Measurements from ENCODE around the gene DBET. TPM values are rescaled to one million over a fixed set of nuclear protein-coding genes. Genes with fewer than 3 reads are reported as not detected.
A peak's percentile ranks its signal among the peaks of the same experiment; 100 is the strongest.
"Not testable (repeated sequence)": the region's sequence is repeated elsewhere in the genome, so short reads cannot be mapped to it uniquely, and the experiment has no call there.

DBET gene
- total RNA-seq (ENCODE audit: unreplicated experiment) = 0.28 TPM
- long read RNA-seq = 0 reads

DNA sequence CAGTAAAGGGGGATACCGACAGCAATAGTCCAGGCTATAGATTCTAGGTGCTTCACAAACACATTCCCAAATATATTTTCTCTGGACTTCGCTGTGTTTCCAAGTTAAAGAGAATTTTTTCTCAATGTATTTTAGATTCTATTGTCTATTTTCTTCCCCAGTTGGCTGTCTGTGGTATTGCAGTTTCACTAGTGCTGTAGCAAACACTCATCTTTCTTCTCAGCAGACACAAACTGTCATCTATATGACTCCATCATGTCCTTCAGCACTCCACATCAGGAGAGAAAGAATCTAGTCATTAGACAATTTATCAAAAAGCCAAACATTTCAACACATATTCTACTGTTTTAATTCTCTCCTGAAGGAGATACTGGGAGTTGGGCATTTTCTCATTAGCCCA, at the start of gene DBET:
TSS of gene DBET (plus strand) at position 161 of the 400 bp plus-strand sequence.
- not testable (repeated sequence) for H3K9me3 Mint-ChIP-seq (ENCODE audit: unreplicated experiment); DNase-seq (ENCODE audit: low spot score); H3K4me1 Mint-ChIP-seq (ENCODE audit: unreplicated experiment); H3K27me3 Mint-ChIP-seq (ENCODE audit: unreplicated experiment); H3K36me3 Mint-ChIP-seq (ENCODE audit: low read depth, unreplicated experiment)
- H3K4me3 Mint-ChIP-seq (ENCODE audit: unreplicated experiment) = peak within 1 kb of the TSS; percentile 31
- H3K27ac Mint-ChIP-seq (ENCODE audit: unreplicated experiment) = peak within 1 kb of the TSS; percentile 48

DNA sequence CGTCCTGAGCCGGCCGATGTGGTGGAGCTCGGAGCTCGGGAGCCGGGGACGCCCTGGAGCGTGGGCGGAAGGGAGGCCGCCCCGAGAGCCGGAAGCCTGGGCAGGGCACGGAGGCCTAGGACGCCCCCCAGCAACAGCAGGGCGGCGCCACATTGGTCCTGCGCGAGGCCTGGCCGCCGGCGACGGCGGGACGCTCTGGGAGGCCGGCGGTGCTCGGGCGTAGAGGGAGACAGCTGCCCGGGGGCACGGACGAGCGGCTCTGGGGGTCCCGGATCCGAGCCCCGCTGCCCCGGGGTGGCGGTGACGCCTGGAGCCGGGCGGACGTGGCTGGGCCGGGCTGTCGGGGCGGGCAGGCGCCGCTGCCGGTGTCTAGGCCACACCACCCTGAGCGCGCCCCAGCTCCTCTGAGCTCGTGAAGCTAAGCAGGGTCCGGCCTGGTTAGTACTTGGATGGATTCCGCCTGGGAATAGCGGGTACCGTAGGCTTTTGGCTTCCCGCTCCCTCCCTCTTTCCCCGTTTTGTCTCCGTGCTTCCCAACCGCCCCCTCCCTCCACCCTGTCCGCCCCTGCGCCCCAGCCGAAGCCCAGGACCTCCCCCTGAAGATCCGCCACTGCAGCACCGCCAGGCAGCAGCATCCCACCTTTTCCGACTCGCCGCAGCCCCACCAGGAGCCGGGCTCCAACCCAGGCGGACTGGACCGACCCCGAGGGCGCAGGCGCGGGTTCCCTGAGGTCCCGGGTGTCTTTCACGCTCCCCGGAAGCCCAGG, 49.3 kb upstream of the DBET start:
- DNase-seq (ENCODE audit: low spot score) = peak; percentile 42
- H3K27ac Mint-ChIP-seq (ENCODE audit: unreplicated experiment) = no peak overlapping the region
- peaks cover 36% of the 10 kb centered on the region for H3K4me1 Mint-ChIP-seq (ENCODE audit: unreplicated experiment)
- H3K9me3 Mint-ChIP-seq (ENCODE audit: unreplicated experiment) = no peaks in the 10 kb centered on the region
- H3K27me3 Mint-ChIP-seq (ENCODE audit: unreplicated experiment) = peaks cover 34% of the 10 kb centered on the region
- H3K36me3 Mint-ChIP-seq (ENCODE audit: low read depth, unreplicated experiment) = peaks cover 17% of the 10 kb centered on the region
- peak overlapping the region; percentile 85 for H3K4me3 Mint-ChIP-seq (ENCODE audit: unreplicated experiment)
- TF ChIP-seq, protein P1, sequence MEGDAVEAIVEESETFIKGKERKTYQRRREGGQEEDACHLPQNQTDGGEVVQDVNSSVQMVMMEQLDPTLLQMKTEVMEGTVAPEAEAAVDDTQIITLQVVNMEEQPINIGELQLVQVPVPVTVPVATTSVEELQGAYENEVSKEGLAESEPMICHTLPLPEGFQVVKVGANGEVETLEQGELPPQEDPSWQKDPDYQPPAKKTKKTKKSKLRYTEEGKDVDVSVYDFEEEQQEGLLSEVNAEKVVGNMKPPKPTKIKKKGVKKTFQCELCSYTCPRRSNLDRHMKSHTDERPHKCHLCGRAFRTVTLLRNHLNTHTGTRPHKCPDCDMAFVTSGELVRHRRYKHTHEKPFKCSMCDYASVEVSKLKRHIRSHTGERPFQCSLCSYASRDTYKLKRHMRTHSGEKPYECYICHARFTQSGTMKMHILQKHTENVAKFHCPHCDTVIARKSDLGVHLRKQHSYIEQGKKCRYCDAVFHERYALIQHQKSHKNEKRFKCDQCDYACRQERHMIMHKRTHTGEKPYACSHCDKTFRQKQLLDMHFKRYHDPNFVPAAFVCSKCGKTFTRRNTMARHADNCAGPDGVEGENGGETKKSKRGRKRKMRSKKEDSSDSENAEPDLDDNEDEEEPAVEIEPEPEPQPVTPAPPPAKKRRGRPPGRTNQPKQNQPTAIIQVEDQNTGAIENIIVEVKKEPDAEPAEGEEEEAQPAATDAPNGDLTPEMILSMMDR (IDR thresholded peaks at IDR 0.05; ENCODE audit: unreplicated experiment) = no peak

DNA sequence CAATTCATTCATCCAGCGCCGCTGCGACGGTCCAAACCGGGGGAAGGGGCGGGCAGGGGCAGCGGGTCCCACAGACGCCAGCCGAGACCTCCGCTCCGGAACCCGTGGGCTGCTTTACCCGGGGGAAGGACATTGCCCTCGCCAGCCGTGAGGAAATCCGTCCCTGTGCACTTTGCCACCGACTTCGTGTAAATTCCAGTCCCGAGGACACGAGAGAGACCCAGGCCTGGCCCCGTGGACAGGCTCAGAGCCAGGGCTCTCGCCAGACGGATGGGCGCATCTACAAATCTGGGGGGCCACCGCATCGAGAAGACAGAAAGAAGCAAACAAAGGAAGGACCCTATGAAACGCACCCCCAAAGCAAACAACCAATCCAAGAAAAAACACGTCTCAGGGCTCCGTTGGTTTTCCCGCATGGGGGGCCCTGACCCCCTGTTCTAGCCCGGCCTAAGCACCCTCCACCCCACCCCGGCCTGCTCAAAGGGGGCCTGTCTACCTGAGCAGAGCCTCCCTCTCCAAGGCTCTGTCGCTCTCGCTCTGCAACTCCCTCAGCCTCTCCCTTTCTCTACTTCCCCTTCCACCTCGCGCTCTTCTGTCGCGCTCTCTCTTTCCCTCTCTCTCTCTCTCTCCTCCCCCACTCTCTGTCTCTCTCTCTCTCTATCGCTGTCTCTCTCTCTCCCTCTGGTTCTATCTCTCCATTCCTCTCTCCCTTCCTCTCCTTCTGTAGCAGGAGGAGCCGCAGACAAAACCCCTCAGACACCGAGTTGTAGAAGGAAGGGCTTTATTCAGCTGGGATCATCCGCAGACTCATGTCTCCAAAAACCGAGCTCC, 48.5 kb upstream of the DBET start:
- Mint-ChIP-seq H3K27ac (ENCODE audit: unreplicated experiment) (peak overlapping the region; percentile 12), H3K9me3 (ENCODE audit: unreplicated experiment) (no peaks in the 10 kb centered on the region), H3K4me3 (ENCODE audit: unreplicated experiment) (peak overlapping the region; percentile 63), H3K36me3 (ENCODE audit: low read depth, unreplicated experiment) (peaks cover 17% of the 10 kb centered on the region), H3K27me3 (ENCODE audit: unreplicated experiment) (peaks cover 42% of the 10 kb centered on the region), H3K4me1 (ENCODE audit: unreplicated experiment) (peaks cover 42% of the 10 kb centered on the region)
- TF ChIP-seq, protein P1 (IDR thresholded peaks at IDR 0.05; ENCODE audit: unreplicated experiment) = no peak
- peak; percentile 19 for DNase-seq (ENCODE audit: low spot score)

DNA sequence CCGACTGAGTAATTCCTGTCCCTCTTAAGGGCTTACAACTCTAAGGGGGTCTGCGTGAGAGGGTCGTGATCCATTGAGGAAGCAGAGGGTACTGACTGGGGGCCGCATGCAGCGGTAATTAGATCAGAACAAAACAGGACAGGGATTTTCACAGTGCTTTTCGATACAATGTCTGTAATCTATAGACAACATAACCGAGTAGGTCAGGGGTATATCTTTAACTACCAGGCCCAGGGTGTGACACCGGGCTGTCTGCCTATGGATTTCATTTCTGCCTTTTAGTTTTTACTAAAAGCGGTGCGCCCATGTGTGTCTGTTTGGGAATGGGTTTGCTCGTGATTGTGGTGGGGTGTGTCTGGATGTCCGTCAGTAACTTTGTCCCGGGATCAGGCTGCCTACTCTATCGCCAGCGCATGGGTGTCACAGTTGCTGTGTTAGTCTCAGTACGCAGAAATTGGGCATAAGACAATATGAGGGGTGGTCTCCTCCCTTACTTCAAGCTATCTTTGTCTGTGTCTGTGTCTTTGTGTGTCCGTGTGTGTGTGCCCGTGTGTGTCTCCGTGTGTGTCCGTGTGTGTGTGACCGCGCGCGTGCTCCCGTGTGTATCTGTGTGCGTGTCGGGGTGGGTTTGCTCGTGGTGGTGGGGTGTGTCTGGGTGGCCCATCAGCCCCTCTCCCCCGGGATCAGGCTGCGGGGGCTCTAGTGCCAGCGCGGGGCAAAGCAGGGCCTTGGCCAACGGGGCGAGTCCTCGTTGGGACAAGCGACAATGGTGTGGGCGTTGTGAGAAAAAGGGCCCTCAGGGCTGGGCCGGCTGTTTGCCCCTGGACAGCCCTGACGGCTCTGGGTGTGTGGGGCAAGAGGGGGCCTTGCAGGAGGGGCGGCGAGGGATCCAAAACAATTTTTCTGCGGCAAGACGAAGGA, 47.7 kb upstream of the DBET start:
- peaks cover 17% of the 10 kb centered on the region for H3K36me3 Mint-ChIP-seq (ENCODE audit: low read depth, unreplicated experiment)
- H3K4me1 Mint-ChIP-seq (ENCODE audit: unreplicated experiment) = peaks cover 46% of the 10 kb centered on the region
- no peak for DNase-seq (ENCODE audit: low spot score)
- H3K27me3 Mint-ChIP-seq (ENCODE audit: unreplicated experiment) = peaks cover 46% of the 10 kb centered on the region
- peak overlapping the region; percentile 12 for H3K27ac Mint-ChIP-seq (ENCODE audit: unreplicated experiment)
- peak overlapping the region; percentile 62 for H3K4me3 Mint-ChIP-seq (ENCODE audit: unreplicated experiment)
- H3K9me3 Mint-ChIP-seq (ENCODE audit: unreplicated experiment) = no peaks in the 10 kb centered on the region
- TF ChIP-seq, protein P1 (IDR thresholded peaks at IDR 0.05; ENCODE audit: unreplicated experiment) = no peak

All from endothelial cell (in vitro differentiated cells).